HFF-Myc (cell line): Measurements from ENCODE around the gene C6orf47.
A peak's percentile ranks its signal among the peaks of the same experiment; 100 is the strongest.

ENCODE experiments used
- DNase-seq: peaks from one replicate; pipeline ENCODE4 v3.0.0-alpha.2; 2011; ENCODE audit warnings: low read depth; ENCODE audit errors: extremely low read depth
- H3K4me3 ChIP-seq: replicated peaks from 2 replicates; pipeline ENCODE4 v1.5.1; 2011; ENCODE audit warnings: low read depth, mild to moderate bottlenecking, control low read depth, low read length
- TF ChIP-seq, protein P1 (sequence below): IDR thresholded peaks from 2 replicates; pipeline ENCODE4 v1.5.1; 2012; ENCODE audit warnings: mild to moderate bottlenecking, low read depth, low read length, control low read depth; ENCODE audit errors: missing control alignments

C6orf47 gene

GRCh38 chr6:31676904-31677303, 16.3 kb upstream of the C6orf47 start:
- no peak overlapping the region for H3K4me3 ChIP-seq
- TF ChIP-seq, protein P1, sequence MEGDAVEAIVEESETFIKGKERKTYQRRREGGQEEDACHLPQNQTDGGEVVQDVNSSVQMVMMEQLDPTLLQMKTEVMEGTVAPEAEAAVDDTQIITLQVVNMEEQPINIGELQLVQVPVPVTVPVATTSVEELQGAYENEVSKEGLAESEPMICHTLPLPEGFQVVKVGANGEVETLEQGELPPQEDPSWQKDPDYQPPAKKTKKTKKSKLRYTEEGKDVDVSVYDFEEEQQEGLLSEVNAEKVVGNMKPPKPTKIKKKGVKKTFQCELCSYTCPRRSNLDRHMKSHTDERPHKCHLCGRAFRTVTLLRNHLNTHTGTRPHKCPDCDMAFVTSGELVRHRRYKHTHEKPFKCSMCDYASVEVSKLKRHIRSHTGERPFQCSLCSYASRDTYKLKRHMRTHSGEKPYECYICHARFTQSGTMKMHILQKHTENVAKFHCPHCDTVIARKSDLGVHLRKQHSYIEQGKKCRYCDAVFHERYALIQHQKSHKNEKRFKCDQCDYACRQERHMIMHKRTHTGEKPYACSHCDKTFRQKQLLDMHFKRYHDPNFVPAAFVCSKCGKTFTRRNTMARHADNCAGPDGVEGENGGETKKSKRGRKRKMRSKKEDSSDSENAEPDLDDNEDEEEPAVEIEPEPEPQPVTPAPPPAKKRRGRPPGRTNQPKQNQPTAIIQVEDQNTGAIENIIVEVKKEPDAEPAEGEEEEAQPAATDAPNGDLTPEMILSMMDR, result no peak
- DNase-seq, result no peak

GRCh38 chr6:31676322-31676903, 15.8 kb upstream of the C6orf47 start:
- H3K4me3 ChIP-seq, result no peak overlapping the region
- TF ChIP-seq, protein P1, result no peak
- no peak for DNase-seq

- H3K4me3 ChIP-seq, result no peak within 1 kb of the TSS
- TF ChIP-seq, protein P1, result no peak
- DNase-seq, result no peak
Measured at GRCh38 chr6:31669676-31670075, 9.1 kb upstream of the C6orf47 start, which contains the start of gene LY6G5B. LY6G5B (plus strand) TSS chr6:31669976; CDS start chr6:31670951, 975 bp downstream.

DNA sequence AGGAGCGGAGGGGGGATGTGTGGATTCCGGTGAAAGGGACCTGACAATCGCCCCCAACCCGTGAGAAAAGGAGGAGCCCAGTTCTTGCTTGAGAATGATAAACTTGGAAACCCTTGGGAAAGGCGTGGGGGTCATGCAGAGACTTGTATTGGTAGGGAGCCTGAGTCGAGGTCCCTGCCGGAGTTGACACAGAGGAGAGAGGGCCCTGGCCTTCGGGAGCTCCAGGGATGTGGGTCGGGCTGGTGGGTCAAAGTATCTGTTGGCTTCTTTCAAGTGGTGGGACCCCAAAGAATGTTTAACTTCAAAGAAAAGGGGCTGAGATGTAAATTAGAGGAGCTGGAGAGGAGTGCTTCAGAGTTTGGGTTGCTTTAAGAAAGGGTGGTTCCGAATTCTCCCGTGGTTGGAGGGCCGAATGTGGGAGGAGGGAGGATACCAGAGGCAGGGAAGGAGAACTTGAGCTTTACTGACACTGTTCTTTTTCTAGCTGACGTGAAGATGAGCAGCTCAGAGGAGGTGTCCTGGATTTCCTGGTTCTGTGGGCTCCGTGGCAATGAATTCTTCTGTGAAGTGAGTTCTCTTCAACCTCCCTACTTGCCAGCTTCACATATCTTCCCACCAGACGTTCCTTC, 5.9 kb upstream of the C6orf47 start:
- DNase-seq, result no peak
- peak overlapping the region; percentile 97 for H3K4me3 ChIP-seq
- TF ChIP-seq, protein P1, result no peak

DNA sequence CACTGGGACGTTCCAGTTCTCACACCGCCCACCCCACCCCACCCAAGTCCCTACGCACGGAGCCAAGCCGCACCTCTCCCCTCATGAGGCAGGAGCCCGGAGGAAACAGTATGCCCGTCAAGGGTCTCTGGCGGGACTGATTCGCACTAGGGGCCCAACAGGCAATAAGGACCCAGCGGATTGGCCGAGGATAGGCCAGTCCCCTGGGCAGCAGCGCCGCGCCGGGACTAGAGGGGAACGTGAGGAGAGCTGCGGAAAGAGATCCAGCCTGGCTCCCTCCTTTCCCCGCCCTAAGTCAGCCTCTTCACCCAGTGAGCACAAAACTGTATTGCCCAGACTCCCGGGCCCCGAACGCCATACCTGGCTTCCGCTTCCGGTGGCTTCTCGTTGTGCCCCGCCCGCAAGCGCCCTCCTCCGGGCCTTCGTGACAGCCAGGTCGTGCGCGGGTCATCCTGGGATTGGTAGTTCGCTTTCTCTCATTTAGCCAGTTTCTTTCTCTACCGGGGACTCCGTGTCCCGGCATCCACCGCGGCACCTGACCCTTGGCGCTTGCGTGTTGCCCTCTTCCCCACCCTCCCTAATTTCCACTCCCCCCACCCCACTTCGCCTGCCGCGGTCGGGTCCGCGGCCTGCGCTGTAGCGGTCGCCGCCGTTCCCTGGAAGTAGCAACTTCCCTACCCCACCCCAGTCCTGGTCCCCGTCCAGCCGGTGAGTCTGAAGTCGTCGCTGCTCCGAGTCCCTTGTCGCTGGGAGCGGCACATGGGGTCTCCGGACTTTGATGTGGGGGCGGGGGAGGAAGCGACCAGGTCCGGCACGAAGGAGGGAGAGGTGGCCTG, 5.1 kb upstream of the C6orf47 start, which contains the start of gene CSNK2B:
Gene CSNK2B, plus strand, starts transcription at position 580 of the 836 bp plus-strand sequence. CDS start 752 bp downstream, outside the sequence.
- H3K4me3 ChIP-seq, result peak within 1 kb of the TSS; percentile 97
- DNase-seq, result peak; percentile 91
- TF ChIP-seq, protein P1, result no peak

- peak; percentile 95 for DNase-seq
- TF ChIP-seq, protein P1, result no peak
- peak within 1 kb of the TSS; percentile 97 for H3K4me3 ChIP-seq
Measured at GRCh38 chr6:31664790-31665500, 4.4 kb upstream of the C6orf47 start, which contains the start of gene GPANK1. GPANK1 (minus strand) TSS chr6:31664997; CDS start chr6:31664478, 519 bp downstream.
